Natural killer cell (primary cell): ENCODE results near the gene TCF4. TPM values are rescaled to one million over a fixed set of nuclear protein-coding genes. Genes with fewer than 3 reads are reported as not detected.

Experiments used
- ATAC-seq, 3 donors: fragments of 150-1000 bp in 2 of 3; fragments of 200-7000 bp in 1 of 3; cut with Tn5 transposase; 1 replicate in 1 of 3; 2 replicates in 2 of 3; pipeline ENCODE4 v1.10.0; 2021; ENCODE audit warnings: mild to moderate bottlenecking in 2 of 3, moderate library complexity in 2 of 3
- DNase-seq, 2 donors: peaks; one replicate each; pipeline versions ENCODE4 v3.0.0 to v3.0.0-alpha.2; 2013 to 2021; ENCODE audit warnings: mixed read lengths in 1 of 2
- H3K27ac ChIP-seq: one replicate; pipeline ENCODE4 v1.5.1; 2013; ENCODE audit warnings: mild to moderate bottlenecking, low read length
- H3K27me3 ChIP-seq: one replicate; pipeline ENCODE4 v1.6.1; 2013; ENCODE audit warnings: low read length; ENCODE audit not compliant: control insufficient read depth, insufficient read depth
- H3K36me3 ChIP-seq: one replicate; pipeline ENCODE4 v1.6.1; 2013; ENCODE audit warnings: low read length; ENCODE audit not compliant: control insufficient read depth, insufficient read depth
- H3K4me1 ChIP-seq: one replicate; pipeline ENCODE4 v1.6.1; 2013; ENCODE audit warnings: low read length; ENCODE audit not compliant: control insufficient read depth, insufficient read depth
- H3K4me3 ChIP-seq: one replicate; pipeline ENCODE4 v1.5.1; 2013; ENCODE audit warnings: low read length
- H3K9me3 ChIP-seq: one replicate; pipeline ENCODE4 v1.6.1; 2013; ENCODE audit warnings: low read length; ENCODE audit not compliant: control insufficient read depth, insufficient read depth
- H3K27ac Mint-ChIP-seq, 2 donors: one replicate each; pipeline ENCODE4 v1.8.0; 2022; ENCODE audit warnings: mild to moderate bottlenecking in 2 of 2, mixed read lengths in 2 of 2, moderate library complexity in 1 of 2
- H3K27me3 Mint-ChIP-seq, 2 donors: one replicate each; pipeline ENCODE4 v1.8.0; 2022; ENCODE audit warnings: low read depth in 2 of 2, mixed read lengths in 2 of 2
- H3K36me3 Mint-ChIP-seq: one replicate; pipeline ENCODE4 v1.8.0; 2022; ENCODE audit warnings: mixed read lengths
- H3K4me1 Mint-ChIP-seq, 2 donors: one replicate each; pipeline ENCODE4 v1.8.0; 2022; ENCODE audit warnings: mixed read lengths in 2 of 2
- H3K4me3 Mint-ChIP-seq: one replicate; pipeline ENCODE4 v1.8.0; 2022; ENCODE audit warnings: mild to moderate bottlenecking, moderate library complexity, mixed read lengths
- H3K9me3 Mint-ChIP-seq, 2 donors: one replicate each; pipeline ENCODE4 v1.8.0; 2022; ENCODE audit warnings: mixed read lengths in 2 of 2
- WGBS: methylation state at CpG from one replicate; pipeline ENCODE4 v1.1.7; 2013; ENCODE audit warnings: missing lambda C conversion rate; ENCODE audit not compliant: insufficient coverage; 5-methylcytosine and 5-hydroxymethylcytosine counted together
- intact Hi-C: fragments of 100-400 bp; cut with micrococcal nuclease; formaldehyde crosslinking; loops from one replicate; pipeline ENCODE4 v1.14.2; 2022
- total RNA-seq, 4 donors: library from RNA; stranded (reverse); fragments of 120-200 nt in 1 of 4; gene quantifications; one replicate each; pipeline versions ENCODE4 v1.2.3 to v1.2.4, GENCODE V29; 2013 to 2022
- TF ChIP-seq, protein P1 (sequence below): fragments of 200-600 bp; IDR thresholded peaks from one replicate; pipeline ENCODE4 v1.8.0; 2022; ENCODE audit warnings: antibody characterized with exemption

Gene TCF4
- total RNA-seq, 3 donors from 2014 or later (not counting 1 experiment from before 2014, with no cell fraction given): 8.3 to 16.5 (median 9.0) TPM

DNA sequence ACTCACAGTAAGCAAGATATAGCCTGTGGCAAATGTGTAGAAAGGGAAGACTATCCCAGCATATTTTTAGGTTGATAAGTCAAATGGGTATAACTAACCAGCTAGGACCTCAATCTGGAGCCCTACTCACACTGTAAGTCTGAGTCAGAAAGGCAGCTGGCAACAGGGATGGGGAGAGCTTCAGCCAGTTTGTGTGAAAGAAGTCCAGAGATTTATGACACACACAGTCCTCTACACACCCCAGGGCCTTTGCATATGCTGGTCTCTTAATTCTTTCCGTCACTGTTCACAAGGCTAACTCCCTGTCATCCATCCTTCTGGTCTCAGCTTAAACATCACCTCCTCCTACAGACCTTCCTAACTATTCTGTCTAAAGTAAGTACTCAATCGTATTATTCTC, 5.9 kb upstream of the TCF4 start:
- Histone ChIP-seq H3K9me3 (no peaks in the 10 kb centered on the region), H3K27me3 (no peaks in the 10 kb centered on the region), H3K4me1 (peaks cover 7% of the 10 kb centered on the region), H3K36me3 (no peaks in the 10 kb centered on the region), H3K4me3 (no peak overlapping the region), H3K27ac (no peak overlapping the region)
- intact Hi-C loops: no loop called here
- WGBS: 87% methylated on average over 2 of the region's 2 CpGs
- Mint-ChIP-seq H3K27me3 (peaks cover 0 to 4% of the 10 kb centered on the region in 2 donors), H3K4me1 (peaks cover 10 to 12% of the 10 kb centered on the region in 2 donors), H3K36me3 (no peaks in the 10 kb centered on the region), H3K4me3 (no peak overlapping the region), H3K27ac (no peak overlapping the region), H3K9me3 (no peaks in the 10 kb centered on the region)
- no peak for DNase-seq
- TF ChIP-seq, protein P1, sequence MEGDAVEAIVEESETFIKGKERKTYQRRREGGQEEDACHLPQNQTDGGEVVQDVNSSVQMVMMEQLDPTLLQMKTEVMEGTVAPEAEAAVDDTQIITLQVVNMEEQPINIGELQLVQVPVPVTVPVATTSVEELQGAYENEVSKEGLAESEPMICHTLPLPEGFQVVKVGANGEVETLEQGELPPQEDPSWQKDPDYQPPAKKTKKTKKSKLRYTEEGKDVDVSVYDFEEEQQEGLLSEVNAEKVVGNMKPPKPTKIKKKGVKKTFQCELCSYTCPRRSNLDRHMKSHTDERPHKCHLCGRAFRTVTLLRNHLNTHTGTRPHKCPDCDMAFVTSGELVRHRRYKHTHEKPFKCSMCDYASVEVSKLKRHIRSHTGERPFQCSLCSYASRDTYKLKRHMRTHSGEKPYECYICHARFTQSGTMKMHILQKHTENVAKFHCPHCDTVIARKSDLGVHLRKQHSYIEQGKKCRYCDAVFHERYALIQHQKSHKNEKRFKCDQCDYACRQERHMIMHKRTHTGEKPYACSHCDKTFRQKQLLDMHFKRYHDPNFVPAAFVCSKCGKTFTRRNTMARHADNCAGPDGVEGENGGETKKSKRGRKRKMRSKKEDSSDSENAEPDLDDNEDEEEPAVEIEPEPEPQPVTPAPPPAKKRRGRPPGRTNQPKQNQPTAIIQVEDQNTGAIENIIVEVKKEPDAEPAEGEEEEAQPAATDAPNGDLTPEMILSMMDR: no peak
- no peak for ATAC-seq

DNA sequence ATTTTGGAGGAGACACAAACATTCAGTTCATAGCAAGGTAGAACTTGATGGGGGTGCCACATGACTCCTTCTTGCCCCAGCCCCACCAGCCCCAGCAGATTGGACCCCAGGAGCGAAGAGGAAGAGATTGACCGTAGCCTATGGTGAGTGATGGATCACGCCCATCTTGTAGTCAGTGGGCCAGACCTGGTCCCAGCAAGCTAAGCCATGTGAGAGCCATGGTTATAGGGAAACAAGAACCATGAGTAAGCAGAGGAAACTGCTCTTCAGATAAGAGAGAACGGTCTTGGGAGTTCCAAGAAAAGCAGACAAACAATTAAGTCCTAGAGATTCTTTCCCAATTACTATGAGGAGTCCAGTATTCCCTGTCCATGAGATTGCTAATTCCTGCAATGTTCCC, 4.6 kb upstream of the TCF4 start:
- no peak overlapping the region for H3K4me3 Mint-ChIP-seq
- peaks cover 0 to 4% of the 10 kb centered on the region in 2 donors for H3K27me3 Mint-ChIP-seq
- H3K4me1 Mint-ChIP-seq: peaks cover 17 to 19% of the 10 kb centered on the region in 2 donors
- H3K27ac Mint-ChIP-seq: no peak overlapping the region
- H3K4me1 ChIP-seq: peaks cover 7% of the 10 kb centered on the region
- H3K9me3 ChIP-seq: no peaks in the 10 kb centered on the region
- H3K4me3 ChIP-seq: no peak overlapping the region
- intact Hi-C loops: no loop called here
- H3K36me3 Mint-ChIP-seq: no peaks in the 10 kb centered on the region
- no peak for DNase-seq
- WGBS: 71% methylated on average over 4 of the region's 4 CpGs
- ATAC-seq: no peak
- no peaks in the 10 kb centered on the region for H3K36me3 ChIP-seq
- no peaks in the 10 kb centered on the region for H3K27me3 ChIP-seq
- H3K27ac ChIP-seq: no peak overlapping the region
- H3K9me3 Mint-ChIP-seq: no peaks in the 10 kb centered on the region
- TF ChIP-seq, protein P1: no peak

DNA sequence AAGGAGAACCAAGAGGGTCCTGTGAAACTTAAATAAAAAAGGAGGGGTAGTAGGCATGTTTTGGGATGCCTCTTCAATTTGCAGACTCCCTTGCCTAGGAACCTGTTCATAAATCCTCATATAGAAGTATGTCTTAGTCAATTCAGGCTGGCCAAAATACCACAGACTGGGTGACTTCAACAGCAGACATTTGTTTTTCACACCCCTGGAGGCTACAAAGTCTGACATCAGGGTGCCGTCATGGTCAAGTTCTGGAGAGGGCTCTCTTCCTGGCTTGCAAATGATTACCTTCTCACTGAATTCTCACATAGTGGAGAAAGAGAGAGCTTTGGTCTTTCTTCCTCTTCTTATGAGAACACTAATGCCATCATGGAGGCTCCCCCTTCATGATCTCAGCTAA, 4.1 kb upstream of the TCF4 start:
- TF ChIP-seq, protein P1: no peak
- Histone ChIP-seq H3K4me3 (no peak overlapping the region), H3K4me1 (peaks cover 7% of the 10 kb centered on the region), H3K9me3 (no peaks in the 10 kb centered on the region), H3K27me3 (no peaks in the 10 kb centered on the region), H3K36me3 (no peaks in the 10 kb centered on the region), H3K27ac (no peak overlapping the region)
- intact Hi-C loops: no loop called here
- no peaks in the 10 kb centered on the region for H3K9me3 Mint-ChIP-seq
- H3K4me1 Mint-ChIP-seq: peaks cover 21 to 23% of the 10 kb centered on the region in 2 donors
- no peak for DNase-seq
- H3K27ac Mint-ChIP-seq: no peak overlapping the region
- peaks cover 0 to 4% of the 10 kb centered on the region in 2 donors for H3K27me3 Mint-ChIP-seq
- WGBS: 75% methylated on average over 1 of the region's 1 CpG
- no peak for ATAC-seq
- no peaks in the 10 kb centered on the region for H3K36me3 Mint-ChIP-seq
- no peak overlapping the region for H3K4me3 Mint-ChIP-seq
